ENCODE results near the gene KDM3B.

DNA sequence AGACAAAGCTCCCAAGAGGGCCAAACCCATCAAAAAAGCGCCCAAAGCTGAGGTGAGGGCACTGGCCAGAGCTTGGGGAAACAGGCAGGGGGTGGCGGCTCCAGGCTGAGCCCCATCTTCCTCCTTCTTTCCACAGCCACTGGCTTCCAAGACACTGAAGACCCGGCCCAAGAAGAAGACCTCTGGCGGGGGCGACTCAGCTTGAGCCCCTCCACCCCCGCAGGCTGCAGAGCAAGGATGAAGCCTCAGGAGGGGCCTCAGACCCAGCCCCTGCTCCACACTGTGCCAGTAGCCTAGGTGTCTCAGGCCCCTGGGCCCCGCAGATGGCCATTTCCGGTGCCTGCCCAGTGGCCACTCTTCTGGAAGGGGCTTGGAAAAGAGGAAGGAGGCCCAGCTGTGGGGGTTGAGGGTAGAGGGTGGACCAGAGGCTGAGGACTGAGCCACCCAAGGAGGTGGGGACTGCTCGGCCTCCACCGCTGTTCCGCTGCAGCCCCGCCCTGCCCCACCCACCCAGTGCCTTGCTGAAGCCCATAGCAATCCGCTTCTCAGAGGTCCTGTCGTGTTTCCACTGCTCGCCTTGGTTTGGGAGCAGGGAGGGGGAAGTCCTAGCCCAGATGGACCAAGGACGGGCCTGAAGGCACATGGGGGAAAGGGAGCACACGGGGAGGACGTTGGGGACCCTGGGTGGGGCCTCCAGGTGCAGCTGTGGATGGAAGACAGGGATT lies 93.2 kb downstream of the KDM3B start:
- no peak for TF ChIP-seq GATA2 (IDR thresholded peaks at IDR 0.05; ENCODE audit: low read depth, low read length)
- TF ChIP-seq GATA3 (IDR thresholded peaks at IDR 0.05; ENCODE audit: low read depth, low read length), result no peak
